Heart left ventricle (tissue), 16 donors: Measurements from ENCODE around the gene LAMA2. TPM values are rescaled to one million over a fixed set of nuclear protein-coding genes. Genes with fewer than 3 reads are reported as not detected.

ENCODE experiments used
- ATAC-seq, 4 donors: fragments of 200-7000 bp; cut with Tn5 transposase; one replicate each; pipeline ENCODE4 v1.9.1; 2020 to 2022; ENCODE audit warnings: moderate library complexity in 4 of 4, mild to moderate bottlenecking in 3 of 4, moderate number of reproducible peaks in 1 of 4
- DNase-seq, 5 donors: peaks; one replicate each; pipeline ENCODE4 v3.0.0-alpha.2; 2020
- H3K27ac ChIP-seq, 12 donors: fragments of 200-600 bp; sonication (generic) in 4 of 12; one replicate each; pipeline versions ENCODE4 v1.5.0 to v1.8.0; 2016 to 2022; ENCODE audit warnings: mild to moderate bottlenecking in 2 of 12
- H3K27me3 ChIP-seq, 9 donors: fragments of 200-600 bp; sonication (generic) in 2 of 9; one replicate each; pipeline versions ENCODE4 v1.5.1 to v1.8.0; 2016 to 2022; ENCODE audit warnings: mild to moderate bottlenecking in 3 of 9
- H3K36me3 ChIP-seq, 9 donors: fragments of 200-600 bp; sonication (generic) in 2 of 9; one replicate each; pipeline versions ENCODE4 v1.5.0 to v1.8.0; 2018 to 2022; ENCODE audit warnings: mild to moderate bottlenecking in 2 of 9
- H3K4me1 ChIP-seq, 12 donors: fragments of 200-600 bp; sonication (generic) in 4 of 12; one replicate each; pipeline versions ENCODE4 v1.5.0 to v1.8.0; 2016 to 2022; ENCODE audit warnings: mild to moderate bottlenecking in 3 of 12
- H3K4me3 ChIP-seq, 12 donors: fragments of 200-600 bp; sonication (generic) in 4 of 12; one replicate each; pipeline versions ENCODE4 v1.5.0 to v1.8.0; 2017 to 2022; ENCODE audit warnings: mild to moderate bottlenecking in 9 of 12, moderate library complexity in 4 of 12
- H3K9me3 ChIP-seq, 12 donors: fragments of 200-600 bp; sonication (generic) in 4 of 12; one replicate each; pipeline versions ENCODE4 v1.5.0 to v1.8.0; 2016 to 2022; ENCODE audit warnings: mild to moderate bottlenecking in 1 of 12
- CTCF ChIP-seq, 12 donors: fragments of 200-600 bp; sonication (generic) in 4 of 12; IDR thresholded peaks; one replicate each; pipeline versions ENCODE4 v1.5.0 to v1.8.0; 2018 to 2022; ENCODE audit warnings: antibody characterized with exemption in 12 of 12, mild to moderate bottlenecking in 5 of 12
- POLR2A ChIP-seq, 2 donors: fragments of 450-650 bp; IDR thresholded peaks; one replicate each; pipeline ENCODE4 v1.6.1; 2017; ENCODE audit warnings: antibody characterized with exemption in 2 of 2, mild to moderate bottlenecking in 2 of 2, moderate library complexity in 2 of 2
- WGBS, 4 donors: extraction: QIAGEN DNeasy Blood & Tissue Kit in 2 of 4; methylation state at CpG; one replicate each; pipeline versions ENCODE4 v1.1.5 to v1.1.7; 2013 to 2018; 5-methylcytosine and 5-hydroxymethylcytosine counted together
- intact Hi-C, 10 donors: fragments of 100-400 bp; cut with DNase I; formaldehyde crosslinking; loops; one replicate each; pipeline versions ENCODE4 v1.11.1 to v1.14.2; 2022
- long read RNA-seq, 3 donors: library from polyadenylated mRNA; unstranded; transcript quantifications; one replicate each; pipeline ENCODE4 v2.0.0, GENCODE V29; 2020 to 2021
- polyA plus RNA-seq, 2 donors: library from polyadenylated mRNA; stranded (reverse); fragments of 200-250 nt; gene quantifications; one replicate each; pipeline ENCODE4 v1.2.3, GENCODE V29; 2013
- total RNA-seq, 9 donors: library from RNA; depleted of rRNA in 2 of 9; stranded (reverse); fragments of >200 nt in 2 of 9; fragmentation: NEBNext Ultra II Directional in 3 of 9; extraction: Animal tissue kit (Norgen Biotek cat#: 25700) in 3 of 9; gene quantifications; one replicate each; pipeline versions ENCODE4 v1.1.0 to v1.2.4, GENCODE V29; 2016 to 2023
- donor health status: ischemic (EF 13 %, LVEDD 7.1; RV severe dilation, severe dysfunction).
- donor health status: healthy with polysubstance abuse.
- donor health status: DM: no; HTN: yes; CAD: no.
- donor health status: DM: no; HTN: no; CAD: no.
- donor health status: ischemic (EF 25% LVEDD 6.9; RV normal size, moderate dysfunction).
- donor health status: ischemic (EF 25% LVEDD 5.7; RV mildly dilated, moderate dysfunction).
- donor health status: healthy.
- donor health status: DM: yes; HTN: yes; CAD: no.
- donor health status: ischemic (EF 35%, LVEDD 5.7; RV mildly dilated, moderate dysfunction).
- donor health status: nonischemic (EF 11% LVEDD 7.7; RV severe dilation, severe dysfunction).
- donor health status: DM: yes; HTN: yes; CAD: no.
- donor health status: PGD.
- donor health status: ischemic (EF 29% LVEDD 5.4; RV normal size, mild dysfunction).
- donor health status: nonischemic (EF 23%, LVEDD 6.1; RV moderate dilation, normal function).

The LAMA2 gene
- total RNA-seq = 100 to 1,000 TPM; 156 to 299 (median 207) TPM
- 10 to 100 TPM; 34.8 to 85.0 TPM for polyA plus RNA-seq
- long read RNA-seq, donor 1, partial matches to known transcripts = 36 of 51 reads
- long read RNA-seq, donor 1, other reads (novel, unspliced or antisense) = 15 of 51 reads
- long read RNA-seq, donor 2, partial matches to known transcripts = 50 of 71 reads
- long read RNA-seq, donor 2, other reads (novel, unspliced or antisense) = 21 of 71 reads
- long read RNA-seq, donor 3, partial matches to known transcripts = 17 of 33 reads
- long read RNA-seq, donor 3, other reads (novel, unspliced or antisense) = 16 of 33 reads

- no peaks in the 10 kb centered on the region for H3K27me3 ChIP-seq
- WGBS, 4 donors = 1 to 2% (median 2%) methylated on average over 23 to 36 of the region's 36 CpGs
- peak; percentile 45 to 97 for TF ChIP-seq POLR2A (IDR thresholded peaks at IDR 0.05)
- peak in 10 of 12 donors; percentile 8 to 63 (median 42) for TF ChIP-seq CTCF (IDR thresholded peaks at IDR 0.05)
- DNase-seq = peak; percentile 89 to 94 (median 90)
- peak; percentile 98 to 99 (median 98) for ATAC-seq
- no peaks in the 10 kb centered on the region for H3K9me3 ChIP-seq
- peak within 1 kb of the TSS; percentile 76 to 96 (median 90) for H3K27ac ChIP-seq
- H3K4me3 ChIP-seq = peak within 1 kb of the TSS; percentile 35 to 82 (median 67)
- H3K36me3 ChIP-seq = no peaks in the 10 kb centered on the region
- intact Hi-C loops = loop anchor here in 2 of 10 donors (5.0 to 10.0 kb wide), 2 partner anchors 76 to 372 kb away; no protein-coding TSS in a partner anchor
- peaks cover 0 to 21% (median 6%) of the 10 kb centered on the region in 12 donors for H3K4me1 ChIP-seq
Observed at GRCh38 chr6:128882991-128883611, at the start of gene LAMA2. Gene LAMA2, plus strand, starts transcription at chr6:128883138. Its CDS starts 108 bp downstream, at chr6:128883246.

GRCh38 chr6:128836761-128837160, 46.2 kb upstream of the LAMA2 start:
- ATAC-seq = no peak
- Histone ChIP-seq H3K36me3 (no peaks in the 10 kb centered on the region), H3K9me3 (peaks cover 0 to 4% (median 0%) of the 10 kb centered on the region in 12 donors), H3K4me1 (no peaks in the 10 kb centered on the region), H3K27me3 (no peaks in the 10 kb centered on the region), H3K27ac (no peak overlapping the region), H3K4me3 (no peak overlapping the region)
- TF ChIP-seq CTCF (IDR thresholded peaks at IDR 0.05) (no peak), POLR2A (IDR thresholded peaks at IDR 0.05) (no peak)
- intact Hi-C loops = no loop called here
- 19 to 38% (median 28%) methylated on average over 1 of the region's 1 CpG for WGBS, 4 donors
- DNase-seq = no peak

GRCh38 chr6:128841518-128841917, 41.4 kb upstream of the LAMA2 start:
- no peak for TF ChIP-seq CTCF (IDR thresholded peaks at IDR 0.05)
- TF ChIP-seq POLR2A (IDR thresholded peaks at IDR 0.05) = no peak
- Histone ChIP-seq H3K27ac (no peak overlapping the region), H3K9me3 (no peaks in the 10 kb centered on the region), H3K36me3 (no peaks in the 10 kb centered on the region), H3K4me1 (no peaks in the 10 kb centered on the region), H3K4me3 (no peak overlapping the region), H3K27me3 (no peaks in the 10 kb centered on the region)
- DNase-seq (no peak), ATAC-seq (no peak)
- 60 to 71% (median 66%) methylated on average over 4 of the region's 4 CpGs for WGBS, 4 donors
- intact Hi-C loops = no loop called here

- DNase-seq = no peak
Observed at GRCh38 chr6:128844598-128844997, 38.3 kb upstream of the LAMA2 start.

More at GRCh38 chr6:128844598-128844997, 38.3 kb upstream of the LAMA2 start:
- ATAC-seq = no peak
- Histone ChIP-seq H3K36me3 (no peaks in the 10 kb centered on the region), H3K27ac (no peak overlapping the region), H3K27me3 (no peaks in the 10 kb centered on the region), H3K4me3 (no peak overlapping the region), H3K9me3 (no peaks in the 10 kb centered on the region), H3K4me1 (peaks cover 0 to 13% (median 0%) of the 10 kb centered on the region in 12 donors)
- intact Hi-C loops = no loop called here
- TF ChIP-seq POLR2A (IDR thresholded peaks at IDR 0.05) = no peak
- TF ChIP-seq CTCF (IDR thresholded peaks at IDR 0.05) = no peak
- WGBS, 4 donors = 75 to 86% (median 79%) methylated on average over 2 of the region's 2 CpGs
